HG03103 (cell line): Measurements from ENCODE around the gene TMEM131L.
A peak's percentile ranks its signal among the peaks of the same experiment; 100 is the strongest.
"Not testable (repeated sequence)": the region's sequence is repeated elsewhere in the genome, so short reads cannot be mapped to it uniquely, and the experiment has no call there.

Experiments
- ATAC-seq: cut with Tn5 transposase; IDR thresholded peaks from one replicate; pipeline ENCODE4 v1.9.1; 2021; ENCODE audit warnings: low read depth; ENCODE audit not compliant: unreplicated experiment

The TMEM131L gene

GRCh38 chr4:153638999-153639398, 172.8 kb downstream of the TMEM131L start:
- ATAC-seq, result no peak

DNA sequence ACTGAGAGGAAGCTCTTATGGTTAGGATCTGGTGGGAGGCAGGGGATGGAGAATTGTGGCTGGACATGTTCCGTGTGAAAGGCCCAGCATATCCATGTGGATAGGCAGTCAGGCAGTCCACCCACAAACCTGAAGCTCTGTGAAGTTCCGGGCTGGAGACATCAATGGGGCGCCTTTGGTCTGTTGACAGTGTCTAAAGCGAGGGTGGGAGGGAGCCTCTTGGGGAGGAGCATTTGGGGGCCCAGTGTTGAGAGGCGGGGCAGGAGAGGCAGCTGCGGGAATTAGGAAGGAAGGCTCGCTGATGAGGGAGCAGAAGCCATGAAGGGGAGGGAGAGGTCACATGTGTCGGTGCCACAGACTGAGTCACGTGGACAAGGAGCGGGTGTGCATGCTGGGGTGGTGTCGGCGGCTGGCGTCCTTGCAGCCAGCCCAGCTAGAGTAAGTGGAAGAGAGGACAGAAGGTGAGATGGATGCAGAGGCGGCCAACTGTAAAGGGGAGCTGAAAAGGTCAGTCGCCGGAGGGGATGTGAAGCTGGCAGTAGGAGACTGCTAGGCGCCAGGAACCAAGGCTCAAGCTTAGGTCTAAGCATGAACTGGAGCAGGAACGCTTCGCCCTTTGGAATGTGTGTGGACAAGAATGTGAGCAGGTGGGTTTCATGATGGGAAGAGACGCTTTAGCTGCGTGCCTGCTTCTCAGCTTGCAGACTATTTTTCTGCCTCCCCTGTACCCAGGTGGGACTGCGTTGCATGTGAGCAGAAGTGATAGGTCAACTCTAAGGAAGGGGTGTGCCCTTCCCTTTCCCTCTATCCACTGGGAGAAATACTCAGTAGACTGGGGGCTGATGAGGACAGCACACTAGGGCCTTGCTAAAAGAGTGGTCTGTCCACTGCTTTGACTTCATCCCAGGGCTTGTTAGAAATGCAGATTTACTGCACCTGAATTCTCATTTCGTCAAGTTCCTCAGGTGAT, 174.0 kb downstream of the TMEM131L start:
- no peak for ATAC-seq

DNA sequence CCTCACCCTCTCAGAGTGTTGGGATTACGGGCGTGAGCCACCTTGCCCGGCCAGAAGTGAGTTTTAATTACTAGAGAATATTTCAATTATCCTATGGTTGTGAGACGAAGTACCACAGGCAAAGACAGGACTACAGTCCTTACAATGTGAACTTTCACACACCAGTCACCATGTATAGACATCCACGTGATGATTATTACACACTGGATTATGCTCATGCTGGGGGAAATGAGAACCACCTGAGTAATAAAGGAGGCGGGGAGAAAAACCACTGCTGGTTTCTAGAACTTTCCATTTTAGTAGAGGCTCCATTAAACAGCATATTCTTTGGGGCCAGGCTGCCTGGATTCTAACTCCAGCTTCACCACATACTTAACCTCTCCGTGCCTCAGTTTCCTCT, 175.4 kb downstream of the TMEM131L start:
- no peak for ATAC-seq

- peak; percentile 88 for ATAC-seq
Observed at GRCh38 chr4:153643406-153644383, 177.5 kb downstream of the TMEM131L start.

DNA sequence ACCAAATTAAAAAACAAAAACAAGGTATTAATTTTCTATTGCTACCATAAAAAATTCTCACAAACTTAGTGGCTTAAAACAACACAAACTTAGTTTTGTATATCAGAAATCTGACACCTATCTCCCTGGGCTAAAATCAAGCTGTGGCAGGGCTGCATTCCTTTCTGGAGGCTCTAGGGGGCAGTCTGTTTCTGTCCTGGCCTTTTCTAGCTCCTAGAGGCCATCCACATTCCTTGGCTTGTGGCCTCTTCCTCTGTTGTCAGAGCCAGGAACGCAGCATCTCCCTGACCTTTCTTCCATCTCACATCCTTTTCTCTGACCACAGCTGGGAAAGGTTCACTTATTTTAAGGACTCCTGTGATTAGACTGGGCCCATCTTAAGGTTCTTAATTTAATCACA, 179.0 kb downstream of the TMEM131L start:
- no peak for ATAC-seq

DNA sequence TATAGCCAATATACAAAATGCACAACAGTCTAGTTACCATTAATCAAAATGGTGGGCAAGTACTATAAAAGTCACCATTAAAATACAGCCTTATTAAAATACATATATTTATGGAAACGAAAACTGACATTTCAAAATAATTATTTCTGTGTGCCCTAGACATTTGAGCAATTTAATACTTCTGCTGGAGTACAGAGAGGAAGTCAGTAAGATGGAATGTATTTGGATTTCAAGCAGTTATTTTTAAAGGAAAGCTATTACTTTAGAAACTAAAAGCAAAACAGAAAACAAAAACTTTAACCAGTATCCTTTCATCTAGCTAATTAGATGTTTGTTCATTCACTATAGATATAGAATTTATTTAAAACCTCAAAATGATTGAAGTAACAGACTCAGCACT, 180.1 kb downstream of the TMEM131L start:
- ATAC-seq, result no peak

- ATAC-seq, result no peak
Observed at GRCh38 chr4:153646978-153647377, 180.8 kb downstream of the TMEM131L start.

- ATAC-seq, result no peak
Observed at GRCh38 chr4:153647975-153648374, 181.8 kb downstream of the TMEM131L start.

GRCh38 chr4:153649572-153649991, 183.4 kb downstream of the TMEM131L start:
- ATAC-seq, result no peak

DNA sequence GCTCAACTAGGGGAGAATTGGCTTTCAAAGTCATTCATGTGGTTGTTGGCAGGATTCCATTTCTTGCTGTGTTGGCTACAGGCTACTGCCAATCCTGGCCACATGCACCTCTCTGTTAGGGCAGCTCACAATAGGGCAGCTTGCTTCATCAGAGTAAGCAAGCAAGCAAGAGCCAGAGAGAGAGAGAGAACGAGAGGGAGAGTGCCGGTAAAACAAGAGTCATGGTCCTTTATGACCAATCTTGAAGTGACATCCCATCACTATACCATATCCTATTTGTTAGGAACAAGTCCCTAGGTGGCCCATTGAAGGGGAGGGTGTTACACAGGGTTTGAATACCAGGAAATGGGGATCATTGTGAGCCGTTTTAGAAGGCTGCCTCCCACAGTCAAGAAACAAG, 185.0 kb downstream of the TMEM131L start:
- no peak for ATAC-seq

DNA sequence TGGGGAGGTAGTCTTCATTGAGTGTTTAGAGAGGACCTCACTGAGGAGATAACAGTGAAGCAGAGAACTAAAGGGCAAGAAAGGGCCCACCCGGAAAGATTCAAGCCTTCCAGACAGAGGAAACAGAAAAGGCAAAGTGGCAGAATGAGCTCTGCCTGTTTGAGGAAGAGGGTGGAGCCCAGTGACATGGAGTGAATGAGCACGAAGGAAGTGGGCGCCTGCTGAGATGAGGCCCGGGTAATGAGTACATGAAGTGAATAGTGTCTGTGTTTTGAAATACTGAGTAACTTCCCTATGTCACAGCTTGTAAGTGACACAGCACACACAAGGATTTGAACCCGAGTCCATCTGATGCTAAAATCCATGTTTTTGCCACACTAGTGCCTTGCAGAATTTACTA, 185.4 kb downstream of the TMEM131L start:
- no peak for ATAC-seq

DNA sequence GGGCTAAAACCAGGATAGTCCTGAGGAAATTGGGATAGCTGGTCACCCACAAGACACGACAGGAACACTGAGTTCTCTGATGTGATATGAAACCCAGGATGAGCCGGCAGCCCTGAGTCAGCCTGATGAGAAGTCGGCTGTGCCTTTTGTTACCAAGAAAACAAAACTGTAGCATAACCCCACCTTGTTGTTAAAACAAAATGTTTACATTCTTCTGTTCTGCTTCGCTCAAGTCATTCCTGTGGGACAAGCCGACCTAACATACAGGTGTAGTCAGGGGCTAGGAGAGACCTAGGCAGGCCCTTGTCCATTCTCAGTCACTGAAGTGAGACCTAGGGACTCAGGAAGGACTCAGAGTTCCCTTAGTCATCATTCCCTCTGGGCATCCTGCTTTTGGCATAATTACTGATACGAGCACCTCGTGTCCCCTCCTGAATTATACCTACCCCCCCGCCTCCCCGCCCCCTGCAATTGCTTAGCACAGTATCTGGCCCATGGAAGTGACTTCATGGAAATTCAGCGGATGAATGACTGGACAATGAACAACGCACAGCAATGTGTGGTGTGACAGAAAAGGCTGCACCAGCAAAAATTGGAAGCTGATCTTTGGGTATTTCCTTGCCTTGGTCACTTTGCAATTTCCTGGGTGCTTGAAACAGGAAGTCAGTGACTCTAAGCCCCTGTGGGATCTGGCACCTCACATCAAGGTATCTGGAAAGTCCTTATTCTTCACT, 186.1 kb downstream of the TMEM131L start:
- ATAC-seq, result no peak

GRCh38 chr4:153655002-153655541, 188.9 kb downstream of the TMEM131L start:
- ATAC-seq, result no peak

DNA sequence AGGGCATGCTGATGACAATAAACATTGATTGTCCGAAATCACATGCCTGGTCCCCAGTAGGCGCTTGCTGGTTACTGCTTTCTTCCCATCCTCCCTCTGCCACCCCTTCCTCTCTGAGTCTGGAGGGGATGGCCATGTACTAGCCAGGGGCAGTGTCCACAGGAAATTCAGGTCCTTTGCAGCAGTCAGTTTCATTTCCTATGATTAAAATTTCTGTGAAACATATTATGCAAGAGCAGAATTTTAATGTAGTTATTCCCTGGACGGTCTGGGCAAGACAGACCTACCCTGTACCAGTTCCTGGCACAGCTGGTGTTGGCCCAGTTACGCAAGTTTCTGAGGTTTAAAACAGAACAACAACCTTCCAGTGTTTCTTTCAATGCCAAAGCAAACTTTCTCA, 189.8 kb downstream of the TMEM131L start:
- ATAC-seq, result no peak

DNA sequence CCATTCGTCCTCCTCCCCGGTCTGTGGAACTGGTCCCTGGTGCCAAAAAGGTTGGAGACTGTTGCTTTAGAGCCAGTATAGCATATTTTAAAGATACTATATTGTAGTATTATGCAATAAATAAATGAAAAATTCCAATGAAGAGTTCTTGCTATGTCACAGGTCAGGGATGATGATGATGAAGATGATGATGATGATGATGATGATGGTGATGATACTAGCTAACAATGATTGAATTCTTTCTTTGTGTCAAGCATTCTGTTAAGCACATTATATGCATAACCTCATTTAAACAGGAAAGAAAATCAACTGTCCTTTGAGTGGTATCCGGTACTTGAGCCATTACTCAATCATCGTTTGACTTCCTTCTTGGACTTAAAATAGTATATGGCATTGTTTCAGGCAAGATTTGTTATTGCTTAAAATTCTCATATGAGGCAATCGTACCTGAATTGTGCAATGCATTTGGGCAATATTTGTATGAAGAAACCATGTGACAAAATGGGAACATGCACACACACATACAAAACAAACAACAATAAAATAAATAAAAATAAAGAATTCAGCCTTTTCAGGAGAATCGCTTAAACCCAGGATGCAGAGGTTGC, 195.2 kb downstream of the TMEM131L start:
- ATAC-seq, result no peak

DNA sequence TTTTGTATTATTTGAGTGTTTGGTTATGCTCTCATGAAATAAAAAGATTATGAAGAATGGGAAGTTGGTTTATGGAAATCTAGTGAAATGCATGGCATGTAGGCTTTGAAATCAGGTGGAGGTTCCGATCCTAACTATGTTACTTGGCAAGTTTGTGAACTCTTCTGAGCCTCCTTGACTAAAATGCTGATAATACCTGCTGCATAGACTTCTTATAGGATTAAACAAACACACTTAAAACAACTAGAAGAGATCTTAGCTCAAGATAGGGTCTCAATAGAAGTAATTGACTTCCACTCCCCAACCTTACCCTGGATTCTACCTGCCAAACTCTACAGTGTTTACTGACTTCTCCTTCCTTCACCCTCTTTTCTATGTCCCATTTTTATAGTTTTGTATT, 195.7 kb downstream of the TMEM131L start:
- ATAC-seq, result no peak

- ATAC-seq, result no peak
Observed at GRCh38 chr4:153663667-153664066, 197.5 kb downstream of the TMEM131L start.

DNA sequence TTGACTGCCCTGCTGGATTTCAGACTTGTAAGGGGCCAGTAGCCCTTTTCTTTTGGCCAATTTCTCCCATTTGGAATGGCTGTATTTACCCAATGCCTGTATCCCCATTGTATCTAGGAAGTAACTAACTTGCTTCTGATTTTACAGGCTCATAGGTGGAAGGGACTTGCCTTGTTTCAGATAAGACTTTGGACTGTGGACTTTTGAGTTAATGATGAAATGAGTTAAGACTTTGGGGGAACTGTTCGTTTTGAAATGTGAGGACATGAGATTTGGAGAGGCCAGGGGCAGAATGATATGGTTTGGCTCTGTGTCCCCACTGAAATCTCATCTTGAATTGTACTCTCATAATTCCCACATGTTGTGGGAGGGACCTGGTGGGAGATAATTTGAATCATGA, 200.3 kb downstream of the TMEM131L start:
- not testable (repeated sequence) for ATAC-seq

GRCh38 chr4:153668647-153669046, 202.5 kb downstream of the TMEM131L start:
- ATAC-seq, result no peak

- ATAC-seq, result no peak
Observed at GRCh38 chr4:153669838-153670237, 203.7 kb downstream of the TMEM131L start.
